Measurements from ENCODE around the gene CACNA1B.

The CACNA1B gene

GRCh38 chr9:138007918-138008841 lies 130.6 kb downstream of the CACNA1B start:
- TF ChIP-seq GABPA (IDR thresholded peaks at IDR 0.05; ENCODE audit: low read depth): no peak
- no peak for TF ChIP-seq POLR2AphosphoS5 (IDR thresholded peaks at IDR 0.05; ENCODE audit: low read depth)
- TF ChIP-seq, protein P1, sequence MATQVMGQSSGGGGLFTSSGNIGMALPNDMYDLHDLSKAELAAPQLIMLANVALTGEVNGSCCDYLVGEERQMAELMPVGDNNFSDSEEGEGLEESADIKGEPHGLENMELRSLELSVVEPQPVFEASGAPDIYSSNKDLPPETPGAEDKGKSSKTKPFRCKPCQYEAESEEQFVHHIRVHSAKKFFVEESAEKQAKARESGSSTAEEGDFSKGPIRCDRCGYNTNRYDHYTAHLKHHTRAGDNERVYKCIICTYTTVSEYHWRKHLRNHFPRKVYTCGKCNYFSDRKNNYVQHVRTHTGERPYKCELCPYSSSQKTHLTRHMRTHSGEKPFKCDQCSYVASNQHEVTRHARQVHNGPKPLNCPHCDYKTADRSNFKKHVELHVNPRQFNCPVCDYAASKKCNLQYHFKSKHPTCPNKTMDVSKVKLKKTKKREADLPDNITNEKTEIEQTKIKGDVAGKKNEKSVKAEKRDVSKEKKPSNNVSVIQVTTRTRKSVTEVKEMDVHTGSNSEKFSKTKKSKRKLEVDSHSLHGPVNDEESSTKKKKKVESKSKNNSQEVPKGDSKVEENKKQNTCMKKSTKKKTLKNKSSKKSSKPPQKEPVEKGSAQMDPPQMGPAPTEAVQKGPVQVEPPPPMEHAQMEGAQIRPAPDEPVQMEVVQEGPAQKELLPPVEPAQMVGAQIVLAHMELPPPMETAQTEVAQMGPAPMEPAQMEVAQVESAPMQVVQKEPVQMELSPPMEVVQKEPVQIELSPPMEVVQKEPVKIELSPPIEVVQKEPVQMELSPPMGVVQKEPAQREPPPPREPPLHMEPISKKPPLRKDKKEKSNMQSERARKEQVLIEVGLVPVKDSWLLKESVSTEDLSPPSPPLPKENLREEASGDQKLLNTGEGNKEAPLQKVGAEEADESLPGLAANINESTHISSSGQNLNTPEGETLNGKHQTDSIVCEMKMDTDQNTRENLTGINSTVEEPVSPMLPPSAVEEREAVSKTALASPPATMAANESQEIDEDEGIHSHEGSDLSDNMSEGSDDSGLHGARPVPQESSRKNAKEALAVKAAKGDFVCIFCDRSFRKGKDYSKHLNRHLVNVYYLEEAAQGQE (IDR thresholded peaks at IDR 0.05; ENCODE audit: insufficient replicate concordance, low read depth): no peak
- TF ChIP-seq CTCF (IDR thresholded peaks at IDR 0.05; ENCODE audit: insufficient read depth, low read length): no peak
- TF ChIP-seq SPI1 (IDR thresholded peaks at IDR 0.05; ENCODE audit: borderline replicate concordance, low read depth): no peak
- Histone ChIP-seq H3K4me3 (replicated peaks; ENCODE audit: insufficient read depth, low read length) (no peak overlapping the region), H3K27ac (replicated peaks) (no peak overlapping the region), H3K27me3 (ENCODE audit: insufficient read depth, poor library complexity, severe bottlenecking) (no peaks in the 10 kb centered on the region)
- DNase-seq (ENCODE audit: low read depth in 1 of 2, low spot score in 1 of 2): no peak

- no peak overlapping the region for H3K27ac ChIP-seq (replicated peaks)
- no peak overlapping the region for H3K4me3 ChIP-seq (replicated peaks; ENCODE audit: insufficient read depth, low read length)
These were observed 131.6 kb downstream of the CACNA1B start for GRCh38 chr9:138009016-138009802.

More at GRCh38 chr9:138009016-138009802, 131.6 kb downstream of the CACNA1B start:
- H3K27me3 ChIP-seq (ENCODE audit: insufficient read depth, poor library complexity, severe bottlenecking): no peaks in the 10 kb centered on the region
- no peak for DNase-seq (ENCODE audit: low read depth in 1 of 2, low spot score in 1 of 2)
- TF ChIP-seq GABPA (IDR thresholded peaks at IDR 0.05; ENCODE audit: low read depth) (no peak), SPI1 (IDR thresholded peaks at IDR 0.05; ENCODE audit: borderline replicate concordance, low read depth) (no peak), CTCF (IDR thresholded peaks at IDR 0.05; ENCODE audit: insufficient read depth, low read length) (no peak), POLR2AphosphoS5 (IDR thresholded peaks at IDR 0.05; ENCODE audit: low read depth) (no peak)
- TF ChIP-seq, protein P1 (IDR thresholded peaks at IDR 0.05; ENCODE audit: insufficient replicate concordance, low read depth): no peak
